H1 (cell line): Measurements from ENCODE around the gene GPR87.

ENCODE experiments used
- CTCF ChIP-seq, 3 experiments: IDR thresholded peaks; 1 replicate in 2 of 3; 2 replicates in 1 of 3; pipeline versions ENCODE4 v1.5.1 to v1.6.1; 2011; ENCODE audit warnings: low read length in 3 of 3, mild to moderate bottlenecking in 3 of 3, inconsistent platforms in 2 of 3, low read depth in 1 of 3, moderate library complexity in 1 of 3; ENCODE audit not compliant: insufficient read depth in 1 of 3; ENCODE audit errors: control extremely low read depth in 1 of 3
- JUN ChIP-seq: IDR thresholded peaks from 2 replicates; pipeline ENCODE4 v1.6.1; 2011; ENCODE audit warnings: low read depth, mild to moderate bottlenecking, improper control_type of control experiment, low read length
- POLR2AphosphoS5 ChIP-seq: IDR thresholded peaks from 2 replicates; pipeline ENCODE4 v1.6.1; 2011; ENCODE audit warnings: low read depth, low read length

- TF ChIP-seq JUN (no peak), CTCF (IDR thresholded peaks at IDR 0.05; ENCODE audit: control extremely low read depth in 1 of 3, insufficient read depth in 1 of 3, low read depth in 1 of 3, low read length in 3 of 3) (no peak), POLR2AphosphoS5 (no peak)
Measured at GRCh38 chr3:151322511-151322910, 5.9 kb upstream of the GPR87 start.
